Heart left ventricle (tissue), 13 donors: Measurements from ENCODE around the gene DCAF15.

Source experiments
- POLR2A ChIP-seq, 2 donors: fragments of 450-650 bp; IDR thresholded peaks; one replicate each; pipeline ENCODE4 v1.6.1; 2017; ENCODE audit warnings: antibody characterized with exemption in 2 of 2, mild to moderate bottlenecking in 2 of 2, moderate library complexity in 2 of 2
- TF ChIP-seq, protein P1 (sequence below), 12 donors: fragments of 200-600 bp; sonication (generic) in 4 of 12; IDR thresholded peaks; one replicate each; pipeline versions ENCODE4 v1.5.0 to v1.8.0; 2018 to 2022; ENCODE audit warnings: antibody characterized with exemption in 12 of 12, mild to moderate bottlenecking in 5 of 12
- donor health status: ischemic (EF 13 %, LVEDD 7.1; RV severe dilation, severe dysfunction).
- donor health status: DM: no; HTN: yes; CAD: no.
- donor health status: DM: no; HTN: no; CAD: no.
- donor health status: ischemic (EF 25% LVEDD 6.9; RV normal size, moderate dysfunction).
- donor health status: ischemic (EF 25% LVEDD 5.7; RV mildly dilated, moderate dysfunction).
- donor health status: ischemic (EF 35%, LVEDD 5.7; RV mildly dilated, moderate dysfunction).
- donor health status: nonischemic (EF 11% LVEDD 7.7; RV severe dilation, severe dysfunction).
- donor health status: DM: yes; HTN: yes; CAD: no.
- donor health status: PGD.
- donor health status: ischemic (EF 29% LVEDD 5.4; RV normal size, mild dysfunction).
- donor health status: nonischemic (EF 23%, LVEDD 6.1; RV moderate dilation, normal function).

DNA sequence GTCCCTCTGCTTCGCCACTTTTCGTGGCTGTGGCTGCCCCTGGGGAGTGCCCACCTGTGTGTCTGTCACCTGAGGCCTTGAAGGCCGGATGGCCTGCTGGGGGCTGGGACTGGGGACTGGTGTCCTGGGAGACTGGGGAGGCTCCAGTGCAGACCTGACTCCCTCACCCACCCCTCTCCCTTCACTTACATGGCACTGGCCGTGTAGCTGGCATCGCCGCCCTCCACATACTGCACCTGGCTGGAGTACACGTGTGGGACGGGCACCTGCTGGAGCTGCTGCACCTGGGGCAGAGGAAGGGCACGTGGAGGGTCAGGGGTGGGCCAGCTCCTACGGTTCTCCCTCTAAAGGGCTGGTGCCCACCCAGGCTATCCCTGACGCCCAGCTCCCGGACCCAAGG lies 25.5 kb downstream of the DCAF15 start:
- TF ChIP-seq, protein P1, sequence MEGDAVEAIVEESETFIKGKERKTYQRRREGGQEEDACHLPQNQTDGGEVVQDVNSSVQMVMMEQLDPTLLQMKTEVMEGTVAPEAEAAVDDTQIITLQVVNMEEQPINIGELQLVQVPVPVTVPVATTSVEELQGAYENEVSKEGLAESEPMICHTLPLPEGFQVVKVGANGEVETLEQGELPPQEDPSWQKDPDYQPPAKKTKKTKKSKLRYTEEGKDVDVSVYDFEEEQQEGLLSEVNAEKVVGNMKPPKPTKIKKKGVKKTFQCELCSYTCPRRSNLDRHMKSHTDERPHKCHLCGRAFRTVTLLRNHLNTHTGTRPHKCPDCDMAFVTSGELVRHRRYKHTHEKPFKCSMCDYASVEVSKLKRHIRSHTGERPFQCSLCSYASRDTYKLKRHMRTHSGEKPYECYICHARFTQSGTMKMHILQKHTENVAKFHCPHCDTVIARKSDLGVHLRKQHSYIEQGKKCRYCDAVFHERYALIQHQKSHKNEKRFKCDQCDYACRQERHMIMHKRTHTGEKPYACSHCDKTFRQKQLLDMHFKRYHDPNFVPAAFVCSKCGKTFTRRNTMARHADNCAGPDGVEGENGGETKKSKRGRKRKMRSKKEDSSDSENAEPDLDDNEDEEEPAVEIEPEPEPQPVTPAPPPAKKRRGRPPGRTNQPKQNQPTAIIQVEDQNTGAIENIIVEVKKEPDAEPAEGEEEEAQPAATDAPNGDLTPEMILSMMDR (IDR thresholded peaks at IDR 0.05) = no peak
- TF ChIP-seq POLR2A (IDR thresholded peaks at IDR 0.05) = no peak
